Activated CD4-positive, alpha-beta T cell treated with anti-CD3 and anti-CD28 coated beads, Interleukin-2, Interleukin-6, amounts not matched to agents 100 ng/mL and 50 ng/mL, durations not matched to agents 16 hours and 8 hours (primary cell): Measurements from ENCODE around the gene PRPF31.

ENCODE experiments used
- DNase-seq: peaks from one replicate; pipeline ENCODE4 v3.0.0-alpha.2; 2020

The PRPF31 gene

DNA sequence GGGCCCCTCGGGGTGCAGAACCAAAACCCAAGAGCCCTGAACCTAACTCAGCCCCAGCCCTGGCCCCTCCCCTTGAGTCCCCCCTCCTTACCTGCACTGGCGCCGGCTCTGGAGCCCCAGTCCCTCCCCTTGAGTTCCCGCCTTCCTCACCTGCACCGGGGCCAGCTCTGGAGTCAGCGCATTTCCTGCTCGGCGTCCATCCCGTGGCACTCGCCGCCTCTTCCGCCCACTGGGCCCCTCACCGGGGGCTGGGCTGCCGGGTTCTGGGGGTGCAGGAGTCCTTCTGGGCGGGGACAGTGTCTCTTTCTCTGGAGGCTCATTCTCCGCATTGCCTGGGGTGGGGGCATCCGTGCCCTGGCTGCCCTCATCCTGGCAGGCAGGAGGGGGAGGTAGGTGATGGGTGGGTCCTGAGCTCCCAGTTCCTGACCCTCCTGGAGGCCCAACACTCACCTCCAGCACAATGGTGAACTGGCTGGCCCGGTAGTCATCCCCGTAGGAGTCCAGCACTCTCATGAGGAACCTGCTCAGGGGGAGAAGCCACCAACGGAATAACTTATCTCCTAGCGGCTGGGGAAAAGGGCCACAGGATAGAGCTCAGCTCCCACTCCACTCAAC is 7.6 kb upstream of the PRPF31 start:
- DNase-seq: no peak

DNA sequence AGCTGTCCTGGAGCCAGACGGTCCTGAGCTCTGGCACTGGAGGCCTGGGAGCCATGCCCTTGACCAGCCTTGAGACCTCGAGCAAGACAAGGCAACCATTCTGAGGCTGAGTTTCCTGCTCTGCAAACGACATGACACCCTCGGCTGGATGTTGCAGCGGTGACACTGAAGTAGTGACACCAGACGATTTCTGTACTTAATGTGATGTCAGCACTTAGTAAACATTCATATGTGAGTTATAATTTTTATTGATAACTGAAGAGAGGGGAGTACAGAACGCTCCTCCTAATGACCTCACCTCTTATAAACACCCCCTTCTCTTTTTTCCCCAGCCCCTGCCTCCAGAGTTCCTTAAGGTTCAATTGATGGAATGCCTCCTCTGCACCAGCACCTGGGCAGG is 7.1 kb upstream of the PRPF31 start:
- no peak for DNase-seq

- no peak for DNase-seq
Measured at GRCh38 chr19:54109651-54110050, 5.9 kb upstream of the PRPF31 start.

DNA sequence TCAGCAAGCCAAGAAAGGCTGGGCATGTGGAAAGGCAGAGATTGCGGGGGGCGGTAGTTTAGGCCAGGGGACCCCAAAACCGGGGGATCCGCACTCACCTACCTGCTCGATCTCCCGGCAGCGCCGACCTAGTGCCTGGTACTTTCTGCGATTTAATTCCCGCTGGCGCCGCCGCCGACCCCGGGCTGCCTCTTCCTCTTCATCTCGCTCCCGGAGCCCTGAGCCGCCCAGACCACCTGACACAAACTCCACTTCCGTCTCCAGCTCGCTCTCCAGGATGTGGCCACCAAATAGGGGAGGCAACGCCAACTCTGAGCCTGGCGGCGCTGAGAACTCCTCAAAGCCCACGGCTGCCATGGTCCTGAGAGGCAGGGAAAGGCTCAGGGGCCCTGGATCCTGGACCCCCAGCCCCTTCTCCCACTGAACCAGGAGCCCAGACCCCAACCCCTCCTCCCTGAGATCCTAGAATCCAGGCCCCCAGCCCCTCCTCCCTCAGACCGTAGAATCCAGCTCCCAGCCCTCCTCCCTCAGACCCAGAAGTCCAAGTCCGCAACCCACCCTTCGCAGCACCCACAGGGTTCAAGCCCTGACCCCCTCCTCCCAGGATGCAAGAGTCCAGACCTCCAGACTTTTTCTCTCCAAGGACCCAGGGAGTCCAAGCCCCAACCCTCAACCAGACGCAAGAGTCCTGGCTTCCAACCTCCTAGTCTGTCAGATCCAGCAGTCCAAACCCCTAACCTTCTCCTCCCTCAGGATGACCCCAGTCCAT is 1.0 kb upstream of the PRPF31 start:
- peak; percentile 72 for DNase-seq

DNA sequence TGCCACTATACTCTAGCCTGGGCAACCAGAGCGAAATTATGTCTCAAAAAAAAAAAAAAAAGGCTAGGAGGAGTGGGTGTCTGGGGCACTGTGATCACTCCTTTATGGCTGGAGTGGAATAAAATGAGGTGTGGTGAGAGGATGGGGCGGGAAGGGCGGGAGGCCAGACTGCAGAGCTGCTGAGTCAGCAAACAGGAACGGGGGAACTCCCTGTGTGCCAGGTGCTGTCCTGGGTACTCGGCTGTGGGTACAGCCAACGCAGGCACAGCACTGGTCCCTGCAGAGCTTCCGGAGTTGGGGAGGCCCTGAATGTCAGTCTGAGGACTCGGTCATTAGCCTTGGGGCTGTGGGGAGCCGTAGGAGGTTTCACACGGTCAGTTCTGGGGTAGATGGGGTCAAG is 5.7 kb downstream of the PRPF31 start:
- DNase-seq: no peak

DNA sequence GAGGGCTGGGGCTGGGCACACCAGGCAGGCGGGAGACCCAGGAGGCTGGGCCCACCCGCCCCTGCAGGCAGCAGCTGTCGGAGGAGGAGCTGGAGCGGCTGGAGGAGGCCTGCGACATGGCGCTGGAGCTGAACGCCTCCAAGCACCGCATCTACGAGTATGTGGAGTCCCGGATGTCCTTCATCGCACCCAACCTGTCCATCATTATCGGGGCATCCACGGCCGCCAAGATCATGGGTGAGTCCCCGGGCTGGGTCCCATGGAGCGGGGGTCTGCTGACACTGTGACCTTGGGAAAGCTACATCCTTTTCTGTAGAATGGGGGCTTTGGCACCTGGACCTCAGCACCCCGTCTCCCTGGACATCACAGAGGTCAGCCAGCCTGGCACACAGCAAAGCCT is 8.1 kb downstream of the PRPF31 start:
- no peak for DNase-seq

- no peak for DNase-seq
Measured at GRCh38 chr19:54124393-54124792, 8.8 kb downstream of the PRPF31 start.

- DNase-seq: no peak
Measured at GRCh38 chr19:54125713-54126112, 10.2 kb downstream of the PRPF31 start.

- no peak for DNase-seq
Measured at GRCh38 chr19:54127688-54128440, 12.3 kb downstream of the PRPF31 start.

DNA sequence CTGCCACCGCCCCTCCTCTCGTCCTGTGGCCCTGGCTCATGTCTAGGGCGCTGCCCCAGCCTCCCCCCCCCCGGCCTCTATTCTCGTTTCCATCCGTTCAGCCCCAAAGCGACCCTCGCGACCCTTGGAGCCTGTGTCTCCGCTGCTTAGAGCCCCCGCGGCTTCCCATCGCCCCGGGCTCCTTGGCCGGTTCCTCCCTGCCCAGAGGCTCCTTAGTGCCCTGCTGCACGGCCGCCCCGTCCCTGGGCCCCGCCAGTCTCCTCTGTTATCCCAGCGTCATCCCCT is 12.8 kb downstream of the PRPF31 start:
- no peak for DNase-seq

DNA sequence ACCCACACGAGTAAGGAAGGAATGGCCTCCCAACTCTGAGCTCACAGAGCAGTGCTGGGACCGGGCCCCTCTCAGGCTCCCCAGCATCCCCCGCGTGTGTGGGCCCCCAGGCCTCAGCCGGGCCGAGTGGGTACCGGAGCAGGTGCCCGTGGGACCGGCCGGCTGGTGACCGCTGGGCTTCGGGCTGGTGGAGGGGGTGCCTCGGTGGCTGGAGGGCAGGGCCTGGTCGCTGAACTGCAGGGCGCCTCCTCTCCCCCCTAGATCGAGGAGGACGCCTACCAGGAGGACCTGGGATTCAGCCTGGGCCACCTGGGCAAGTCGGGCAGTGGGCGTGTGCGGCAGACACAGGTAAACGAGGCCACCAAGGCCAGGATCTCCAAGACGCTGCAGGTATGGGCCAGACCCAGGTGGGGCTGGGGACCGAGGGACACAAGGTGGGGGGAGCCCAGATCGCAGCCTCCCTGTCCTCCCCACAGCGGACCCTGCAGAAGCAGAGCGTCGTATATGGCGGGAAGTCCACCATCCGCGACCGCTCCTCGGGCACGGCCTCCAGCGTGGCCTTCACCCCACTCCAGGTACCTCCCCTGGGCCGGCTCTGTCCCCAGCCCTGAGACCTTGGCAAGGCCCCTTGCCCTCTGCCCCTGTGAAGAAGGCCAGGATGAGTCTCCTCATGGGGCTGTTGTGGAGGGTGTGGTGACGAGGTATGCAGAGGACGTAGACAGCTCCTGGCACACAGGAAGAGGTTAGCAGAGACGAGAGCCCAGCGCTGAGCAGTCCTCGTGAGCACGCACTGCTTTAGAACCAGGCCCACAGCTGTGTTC is 13.5 kb downstream of the PRPF31 start:
- DNase-seq: no peak

DNA sequence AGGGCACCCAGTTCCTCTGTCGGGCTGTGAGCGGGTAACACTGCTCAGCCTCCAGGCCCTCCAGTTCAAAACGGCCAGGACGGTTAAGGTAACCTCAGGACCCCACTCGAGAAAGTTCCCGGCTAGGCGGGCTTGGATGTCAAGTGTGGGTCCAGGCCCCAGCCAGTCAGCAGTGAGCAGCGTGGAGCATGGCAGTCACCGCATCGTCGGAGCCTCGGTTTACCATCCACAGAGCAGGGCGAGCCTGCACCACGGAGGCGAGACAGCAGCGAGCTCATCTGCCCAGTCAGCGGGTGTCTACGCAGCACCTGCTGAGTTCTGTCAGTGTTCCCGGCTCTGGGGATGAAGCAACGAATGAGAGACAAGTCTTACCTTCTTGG is 14.1 kb downstream of the PRPF31 start:
- DNase-seq: no peak

- DNase-seq: no peak
Measured at GRCh38 chr19:54133312-54133956, 17.9 kb downstream of the PRPF31 start.

GRCh38 chr19:54133957-54134590 is 18.5 kb downstream of the PRPF31 start:
- no peak for DNase-seq

DNA sequence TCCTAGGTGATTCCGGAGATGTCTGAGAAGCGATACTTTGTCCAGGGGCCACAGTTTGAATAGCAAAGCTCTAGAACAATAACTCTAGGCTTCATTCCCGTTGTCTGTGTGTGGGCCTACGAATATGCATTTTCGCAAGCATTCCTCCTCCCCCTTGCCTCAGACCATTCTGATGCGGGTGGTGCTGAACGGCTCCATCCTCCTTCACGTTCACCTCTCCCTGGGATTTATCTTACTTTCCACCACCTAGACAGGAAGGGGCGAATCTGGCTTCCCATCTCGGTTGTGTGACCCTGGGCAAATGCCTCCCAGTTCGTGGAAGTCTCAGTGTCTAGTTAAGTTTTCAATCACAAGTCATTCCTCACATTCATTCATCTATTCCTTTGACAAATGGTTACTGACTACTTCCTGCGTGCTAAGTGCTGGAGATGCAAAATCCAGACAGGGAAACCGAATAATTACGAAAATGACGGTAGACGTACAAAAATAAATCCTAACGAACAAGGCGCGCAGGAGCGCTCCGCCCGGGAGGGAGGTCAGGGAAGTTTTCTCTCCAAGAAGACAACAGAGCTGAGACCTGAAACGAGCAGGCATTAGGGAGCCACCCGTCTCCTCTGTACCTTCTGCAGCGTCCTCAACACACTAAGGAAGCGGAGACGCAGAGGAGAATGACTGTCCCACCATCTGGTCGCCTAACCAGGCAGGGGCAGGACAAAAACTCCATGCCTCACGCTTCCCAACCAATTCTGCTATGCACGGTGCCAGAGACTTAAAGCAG is 20.7 kb downstream of the PRPF31 start:
- DNase-seq: no peak

DNA sequence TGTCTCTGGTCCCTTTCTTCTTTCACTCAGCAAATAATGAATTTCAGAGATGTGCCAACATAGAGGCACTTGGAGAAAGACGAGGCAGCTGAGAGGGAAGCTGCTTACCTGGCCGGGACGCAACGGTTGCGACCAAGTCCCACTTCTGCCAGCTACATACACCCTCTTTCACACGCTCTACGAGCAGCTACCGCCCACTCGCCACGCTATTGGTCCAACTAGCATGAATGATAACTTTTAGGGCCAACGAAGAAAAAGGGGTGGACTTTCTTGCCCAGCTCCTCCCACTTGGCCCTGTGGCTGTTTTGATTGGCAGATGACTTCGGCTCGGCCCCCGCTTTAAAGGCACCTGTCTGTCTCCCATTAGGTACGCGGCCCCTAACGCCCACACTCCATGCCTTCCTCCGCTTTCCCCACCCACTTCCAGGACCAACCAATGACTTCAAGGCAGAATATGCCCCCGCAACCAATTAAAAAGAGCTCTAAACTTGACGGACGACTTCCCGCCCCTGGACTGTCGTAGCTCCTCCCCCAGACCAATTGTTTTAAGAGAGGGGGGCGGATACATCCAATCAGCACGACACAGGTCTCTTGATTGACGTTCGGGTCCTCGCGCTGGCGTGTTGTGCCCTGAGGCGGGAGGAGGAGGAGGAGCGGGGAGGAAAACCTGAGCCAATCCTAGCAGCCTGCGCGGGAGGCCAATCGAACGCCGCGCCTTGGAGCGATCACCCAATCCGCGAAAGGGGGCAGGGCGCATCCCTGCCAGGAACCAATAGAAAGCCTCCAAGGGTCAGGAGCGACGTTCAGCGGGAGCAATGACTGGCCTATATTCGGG is 21.5 kb downstream of the PRPF31 start:
- peak; percentile 100 for DNase-seq

- DNase-seq: peak; percentile 46
Measured at GRCh38 chr19:54137699-54138488, 22.3 kb downstream of the PRPF31 start, which contains the start of gene CNOT3. TSS of gene CNOT3 (plus strand) at chr19:54137762. CDS start at chr19:54142979, 5,217 bp downstream.

GRCh38 chr19:54138489-54139256 is 23.1 kb downstream of the PRPF31 start:
- DNase-seq: peak; percentile 16

GRCh38 chr19:54141356-54141755 is 25.8 kb downstream of the PRPF31 start:
- DNase-seq: no peak
